Small intestine (tissue), 7 donors: ENCODE data around the gene METTL4. TPM values are rescaled to one million over a fixed set of nuclear protein-coding genes. Genes with fewer than 3 reads are reported as not detected.

Experiments
- DNase-seq, 2 donors: peaks; one replicate each; pipeline versions ENCODE4 v3.0.0 to v3.0.0-alpha.2; 2013
- FAIRE-seq: peaks from 2 replicates; lab custom pipeline; 2012; peaks lifted over from hg19 to GRCh38; lab: Jason Lieb, UNC
- H3K27ac ChIP-seq, 3 donors: one replicate each; pipeline ENCODE4 v1.5.1; 2013; ENCODE audit warnings: low read length in 2 of 3, mild to moderate bottlenecking in 2 of 3, control low read depth in 1 of 3, inconsistent platforms in 1 of 3, low read depth in 1 of 3, moderate library complexity in 1 of 3
- H3K27me3 ChIP-seq, 3 donors: one replicate each; pipeline ENCODE4 v1.6.1; 2013; ENCODE audit warnings: low read length in 3 of 3, inconsistent platforms in 1 of 3; ENCODE audit not compliant: control insufficient read depth in 3 of 3, insufficient read depth in 3 of 3
- H3K36me3 ChIP-seq, 3 donors: one replicate each; pipeline ENCODE4 v1.6.1; 2013; ENCODE audit warnings: low read length in 3 of 3, inconsistent platforms in 1 of 3, low read depth in 1 of 3, mild to moderate bottlenecking in 1 of 3, moderate library complexity in 1 of 3; ENCODE audit not compliant: control insufficient read depth in 3 of 3, insufficient read depth in 2 of 3
- H3K4me1 ChIP-seq, 3 donors: one replicate each; pipeline ENCODE4 v1.6.1; 2013; ENCODE audit warnings: low read length in 2 of 3, inconsistent platforms in 1 of 3, low read depth in 1 of 3, mild to moderate bottlenecking in 1 of 3, moderate library complexity in 1 of 3; ENCODE audit not compliant: control insufficient read depth in 3 of 3, insufficient read depth in 2 of 3
- H3K4me3 ChIP-seq, 3 donors: one replicate each; pipeline ENCODE4 v1.5.1; 2013; ENCODE audit warnings: low read length in 3 of 3, control low read depth in 1 of 3, inconsistent platforms in 1 of 3, low read depth in 1 of 3, mild to moderate bottlenecking in 1 of 3, moderate library complexity in 1 of 3
- H3K9me3 ChIP-seq, 2 donors: one replicate each; pipeline ENCODE4 v1.6.1; 2013; ENCODE audit warnings: low read depth in 1 of 2, low read length in 1 of 2; ENCODE audit not compliant: control insufficient read depth in 2 of 2, insufficient read depth in 1 of 2
- WGBS, 3 donors: extraction: QIAGEN DNeasy Blood & Tissue Kit; methylation state at CpG; one replicate each; pipeline ENCODE4 v1.1.7; 2013; 5-methylcytosine and 5-hydroxymethylcytosine counted together
- polyA plus RNA-seq, 4 donors: library from polyadenylated mRNA; stranded (reverse) in 3 of 4; unstranded in 1 of 4; fragments of 200-250 nt in 3 of 4; fragments of 120-200 nt in 1 of 4; gene quantifications; one replicate each; pipeline versions ENCODE4 v1.2.1 to v1.2.3, GENCODE V29; 2013
- donor health status: healthy with polysubstance abuse.
- donor health status: control.
- donor health status: control.
- donor health status: Bipolar disorder and iron deficiency.
- donor health status: healthy.

Gene METTL4
- polyA plus RNA-seq, 4 donors: 5.1 to 11.6 (median 7.6) TPM

- DNase-seq: no peak
- H3K27ac ChIP-seq: no peak overlapping the region
- 90 to 100% (median 93%) methylated on average over 1 of the region's 1 CpG for WGBS, 3 donors
- H3K4me3 ChIP-seq: no peak overlapping the region
- H3K9me3 ChIP-seq: no peaks in the 10 kb centered on the region
- no peaks in the 10 kb centered on the region for H3K4me1 ChIP-seq
- no peaks in the 10 kb centered on the region for H3K27me3 ChIP-seq
- no peak for FAIRE-seq
- H3K36me3 ChIP-seq: no peaks in the 10 kb centered on the region
Measured at GRCh38 chr18:2495381-2495780, 75.9 kb downstream of the METTL4 start.

DNA sequence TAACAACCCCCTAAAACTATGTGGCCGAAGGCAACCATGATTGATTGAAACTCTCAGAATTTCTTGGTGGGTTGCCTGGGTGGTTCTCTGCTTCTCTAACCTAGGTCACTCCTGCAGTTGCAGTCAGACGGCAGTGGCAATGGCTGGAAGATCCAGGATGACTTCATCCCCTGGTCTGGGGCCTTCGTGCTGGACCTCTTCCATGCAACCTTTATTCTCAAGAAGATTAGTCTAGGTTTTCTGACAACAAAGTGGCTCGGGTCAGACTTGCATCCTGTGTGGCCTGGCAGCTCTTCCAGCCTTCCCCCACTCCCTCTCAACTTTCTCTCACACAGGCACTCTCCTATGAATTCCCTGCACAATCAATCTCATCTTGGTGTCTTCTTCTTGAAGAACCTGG is 76.4 kb downstream of the METTL4 start:
- no peak overlapping the region for H3K4me3 ChIP-seq
- 66 to 76% (median 74%) methylated on average over 4 of the region's 4 CpGs for WGBS, 3 donors
- FAIRE-seq (no peak), DNase-seq (no peak)
- H3K4me1 ChIP-seq: no peaks in the 10 kb centered on the region
- no peaks in the 10 kb centered on the region for H3K36me3 ChIP-seq
- H3K27ac ChIP-seq: no peak overlapping the region
- H3K9me3 ChIP-seq: no peaks in the 10 kb centered on the region
- no peaks in the 10 kb centered on the region for H3K27me3 ChIP-seq

Other genes with a start within 250 kb of the METTL4 start
- gene NDC80, start 52 bp upstream of the METTL4 start, polyA plus RNA-seq: 10 to 100 TPM in 2 of 4 donors, under 1 TPM in 2; 0.81 to 16.0 (median 6.9) TPM
- gene SMCHD1, start 84.2 kb upstream of the METTL4 start, polyA plus RNA-seq: 10 to 100 TPM; 11.2 to 37.7 (median 14.3) TPM